H1 (cell line): ENCODE data around the gene STEAP2. TPM values are rescaled to one million over a fixed set of nuclear protein-coding genes. Genes with fewer than 3 reads are reported as not detected.

Experiments
- ASH2L ChIP-seq: fragments of 200-600, 300-600 bp; sonication (generic); IDR thresholded peaks from one replicate; pipeline ENCODE4 v1.7.1; 2017; ENCODE audit warnings: low read length
- CBX5 ChIP-seq: fragments of 300-800, 300-1000 bp; sonication (generic); IDR thresholded peaks from 2 replicates; pipeline ENCODE4 v1.7.1; 2016; ENCODE audit warnings: antibody characterized with exemption, low read length, low read depth
- CREB1 ChIP-seq: IDR thresholded peaks from 2 replicates; pipeline ENCODE4 v1.6.1; 2012; ENCODE audit warnings: inconsistent platforms
- EGR1 ChIP-seq: IDR thresholded peaks from 2 replicates; pipeline ENCODE4 v1.6.1; 2011; ENCODE audit warnings: low read depth, low read length, borderline replicate concordance
- FOSL1 ChIP-seq: IDR thresholded peaks from 2 replicates; pipeline ENCODE4 v1.6.1; 2011; ENCODE audit warnings: mild to moderate bottlenecking, low read depth, low read length, moderate library complexity; ENCODE audit not compliant: insufficient read depth
- GTF2F1 ChIP-seq: IDR thresholded peaks from 2 replicates; pipeline ENCODE4 v1.6.1; 2012; ENCODE audit warnings: low read depth, low read length, improper control_type of control experiment, borderline replicate concordance
- HDAC6 ChIP-seq: IDR thresholded peaks from one replicate; pipeline ENCODE4 v1.7.1; 2012; ENCODE audit warnings: low read depth, mild to moderate bottlenecking, inconsistent platforms, low read length, moderate library complexity
- POLR2A ChIP-seq, 2 experiments: IDR thresholded peaks; 1 replicate in 1 of 2; 2 replicates in 1 of 2; pipeline ENCODE4 v1.6.1; 2011; ENCODE audit warnings: low read depth in 2 of 2, low read length in 2 of 2, mild to moderate bottlenecking in 2 of 2; ENCODE audit errors: control extremely low read depth in 1 of 2
- SP1 ChIP-seq: IDR thresholded peaks from 2 replicates; pipeline ENCODE4 v1.6.1; 2011; ENCODE audit warnings: low read depth, low read length
- SP4 ChIP-seq: IDR thresholded peaks from 2 replicates; pipeline ENCODE4 v1.6.1; 2012; ENCODE audit warnings: low read length, inconsistent platforms
- TBP ChIP-seq: IDR thresholded peaks from 2 replicates; pipeline ENCODE4 v1.6.1; 2011; ENCODE audit warnings: low read depth, low read length, improper control_type of control experiment
- TCF12 ChIP-seq: IDR thresholded peaks from 2 replicates; pipeline ENCODE4 v1.6.1; 2011; ENCODE audit warnings: low read depth, mild to moderate bottlenecking, low read length
- TEAD4 ChIP-seq: IDR thresholded peaks from 2 replicates; pipeline ENCODE4 v1.6.1; 2012; ENCODE audit warnings: low read depth, low read length, inconsistent platforms, mixed read lengths
- polyA plus RNA-seq, 7 experiments: library from polyadenylated mRNA; depleted of rRNA in 3 of 7; stranded (reverse) in 5 of 7; unstranded in 2 of 7; fragments of >200 nt in 5 of 7; fragments of 200-250 nt in 2 of 7; gene quantifications; 1 replicate in 5 of 7; 2 replicates in 1 of 7; 4 replicates in 1 of 7; pipeline versions ENCODE4 v1.2.1 to v1.2.3, GENCODE V29; 2011 to 2013; ENCODE audit warnings: missing spikeins in 2 of 7, mixed read lengths in 2 of 7
- total RNA-seq: library from RNA; stranded (reverse); fragmentation: NEBNext Ultra II Directional; extraction: Animal tissue kit (Norgen Biotek cat#: 25700); gene quantifications from 2 replicates; pipeline ENCODE4 v1.2.1, GENCODE V29; 2021

Gene STEAP2
- total and polyA plus RNA-seq, 2 of the 8 experiments (the other 6 are each of a cell fraction or from before 2014, with no cell fraction given): 13.4 to 18.4 TPM

DNA sequence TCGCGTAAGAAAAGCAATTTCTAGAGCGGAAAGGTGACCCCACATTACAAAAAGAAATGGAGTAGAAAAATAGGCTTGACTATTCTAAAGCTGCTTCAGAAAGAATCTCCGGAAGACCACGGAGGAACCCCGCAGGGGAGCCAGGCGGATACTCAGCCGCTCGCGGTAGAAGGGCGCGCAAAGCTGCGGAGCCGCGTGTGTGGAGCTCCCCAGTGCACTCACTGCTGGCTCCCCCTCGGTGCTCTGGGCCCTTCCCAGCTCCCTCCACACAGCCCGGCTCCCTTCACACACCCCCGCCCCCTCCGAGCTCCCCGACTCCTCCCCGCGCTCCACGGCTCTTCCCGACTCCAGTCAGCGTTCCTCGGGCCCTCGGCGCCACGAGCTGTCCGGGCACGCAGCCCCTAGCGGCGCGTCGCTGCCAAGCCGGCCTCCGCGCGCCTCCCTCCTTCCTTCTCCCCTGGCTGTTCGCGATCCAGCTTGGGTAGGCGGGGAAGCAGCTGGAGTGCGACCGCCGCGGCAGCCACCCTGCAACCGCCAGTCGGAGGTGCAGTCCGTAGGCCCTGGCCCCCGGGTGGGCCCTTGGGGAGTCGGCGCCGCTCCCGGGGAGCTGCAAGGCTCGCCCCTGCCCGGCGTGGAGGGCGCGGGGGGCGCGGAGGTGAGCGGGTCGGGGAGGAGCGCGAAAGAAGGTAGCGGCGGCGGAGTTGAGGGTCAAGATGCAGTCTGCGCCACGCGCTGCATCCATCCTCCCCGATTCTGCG, at the start of gene STEAP2 (continued):
- 0 out of 2 replicates have a peak, but pooled peaks have one; percentile 39 for TF ChIP-seq SP1
- TF ChIP-seq TCF12: 0 out of 2 replicates have a peak, but pooled peaks have one; percentile 4
- TF ChIP-seq FOSL1: 0 out of 2 replicates have a peak, but pooled peaks have one; percentile 16
- no peak for TF ChIP-seq SP4
- peak; percentile 40; the same call in 1 of the 2 replicates for TF ChIP-seq CREB1
- no peak for TF ChIP-seq GTF2F1
- TF ChIP-seq TBP: peak; percentile 58; the same call in 1 of the 2 replicates
- TF ChIP-seq CBX5: no peak
- TF ChIP-seq EGR1: peak; percentile 90; the same call in 1 of the 2 replicates
- TF ChIP-seq HDAC6: no peak
- peak; percentile 79 for TF ChIP-seq TEAD4
- TF ChIP-seq POLR2A (IDR thresholded peaks at IDR 0.05; ENCODE audit: control extremely low read depth in 1 of 2, low read depth in 2 of 2, low read length in 2 of 2): peak in 1 of 2 experiments; percentile 63; a peak in 1 of 3 replicates
- TF ChIP-seq ASH2L: peak; percentile 100
